ENCODE measurements around the gene RAP1GAP2.

RAP1GAP2 gene

DNA sequence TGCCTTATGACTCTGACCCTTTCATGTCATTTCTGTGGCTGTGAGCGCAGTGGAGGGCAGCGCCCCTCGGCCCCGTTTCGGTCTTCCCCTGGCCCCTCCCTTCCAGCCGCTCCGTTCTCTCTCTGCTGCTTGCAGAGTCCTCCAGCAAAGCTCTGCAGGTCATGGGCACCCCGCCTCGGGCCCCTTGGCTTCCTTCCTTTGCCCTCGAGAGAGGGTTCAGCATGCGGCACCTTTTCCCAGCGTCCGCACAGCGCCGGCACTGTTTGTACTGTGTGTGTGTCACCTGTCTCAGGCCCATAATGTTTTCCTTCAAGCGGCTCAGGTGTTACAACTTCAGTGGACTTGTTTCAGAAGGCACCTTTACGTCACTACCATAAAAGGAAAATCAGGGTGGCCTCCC is 98.5 kb downstream of the RAP1GAP2 start:
- Histone ChIP-seq H3K4me3 (no peak overlapping the region), H3K27ac (no peak overlapping the region)
- DNase-seq (ENCODE audit: low spot score): no peak
- TF ChIP-seq, protein P1, sequence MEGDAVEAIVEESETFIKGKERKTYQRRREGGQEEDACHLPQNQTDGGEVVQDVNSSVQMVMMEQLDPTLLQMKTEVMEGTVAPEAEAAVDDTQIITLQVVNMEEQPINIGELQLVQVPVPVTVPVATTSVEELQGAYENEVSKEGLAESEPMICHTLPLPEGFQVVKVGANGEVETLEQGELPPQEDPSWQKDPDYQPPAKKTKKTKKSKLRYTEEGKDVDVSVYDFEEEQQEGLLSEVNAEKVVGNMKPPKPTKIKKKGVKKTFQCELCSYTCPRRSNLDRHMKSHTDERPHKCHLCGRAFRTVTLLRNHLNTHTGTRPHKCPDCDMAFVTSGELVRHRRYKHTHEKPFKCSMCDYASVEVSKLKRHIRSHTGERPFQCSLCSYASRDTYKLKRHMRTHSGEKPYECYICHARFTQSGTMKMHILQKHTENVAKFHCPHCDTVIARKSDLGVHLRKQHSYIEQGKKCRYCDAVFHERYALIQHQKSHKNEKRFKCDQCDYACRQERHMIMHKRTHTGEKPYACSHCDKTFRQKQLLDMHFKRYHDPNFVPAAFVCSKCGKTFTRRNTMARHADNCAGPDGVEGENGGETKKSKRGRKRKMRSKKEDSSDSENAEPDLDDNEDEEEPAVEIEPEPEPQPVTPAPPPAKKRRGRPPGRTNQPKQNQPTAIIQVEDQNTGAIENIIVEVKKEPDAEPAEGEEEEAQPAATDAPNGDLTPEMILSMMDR (IDR thresholded peaks at IDR 0.05): no peak

DNA sequence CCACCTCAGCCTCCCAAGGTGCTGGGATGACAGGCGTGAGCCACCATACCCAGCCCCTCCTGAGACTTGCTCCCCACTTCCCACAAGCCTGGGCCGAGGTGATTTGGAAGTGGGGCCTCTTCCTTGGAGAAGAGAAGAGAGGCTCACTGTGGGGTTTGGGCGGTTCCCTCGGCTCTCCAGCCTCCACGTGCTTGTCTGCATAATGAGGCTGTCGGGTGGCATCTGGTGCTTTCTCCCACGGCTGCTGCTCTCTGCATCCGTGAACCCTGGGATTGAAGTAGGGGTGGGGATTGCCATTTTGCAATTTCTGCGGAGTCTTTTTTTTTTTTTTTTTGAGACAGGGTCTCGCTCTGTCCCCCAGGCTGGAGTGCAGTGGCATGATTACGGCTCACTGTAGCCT is 101.4 kb downstream of the RAP1GAP2 start:
- DNase-seq (ENCODE audit: low spot score): no peak
- Histone ChIP-seq H3K27ac (no peak overlapping the region), H3K4me3 (no peak overlapping the region)
- TF ChIP-seq, protein P1 (IDR thresholded peaks at IDR 0.05): no peak

DNA sequence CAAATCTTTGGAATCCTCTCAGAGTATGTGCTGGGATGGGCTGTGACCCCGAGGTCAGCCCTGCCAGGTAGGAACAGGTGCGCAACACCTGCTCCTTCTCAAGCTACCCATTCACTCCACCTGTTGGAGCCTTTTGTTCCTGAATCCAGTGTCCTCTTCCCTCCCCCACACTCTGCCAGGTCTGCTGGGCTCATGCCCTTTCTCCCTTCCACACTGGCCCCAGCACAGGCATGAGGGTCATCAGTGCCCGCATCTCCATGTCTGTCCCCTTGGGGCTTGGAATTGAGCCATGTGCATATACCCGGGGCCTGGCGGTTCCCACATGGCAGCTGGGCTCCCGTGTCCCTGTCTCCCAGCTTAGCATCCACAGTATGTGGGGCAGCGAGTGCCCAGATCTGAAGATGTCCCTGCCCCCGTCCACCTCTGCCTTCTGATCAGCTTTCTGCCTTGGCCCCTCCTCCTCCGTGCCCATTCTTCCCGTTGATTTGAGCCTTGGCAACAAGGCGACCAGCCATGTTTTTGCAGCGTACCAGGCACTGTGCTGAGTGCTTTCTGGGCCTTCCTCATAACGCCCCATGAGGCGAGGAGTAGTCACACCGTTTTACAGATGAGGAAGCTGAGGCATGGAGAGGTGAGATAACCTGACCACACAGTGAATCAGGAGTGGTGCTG is 102.2 kb downstream of the RAP1GAP2 start:
- Histone ChIP-seq H3K27ac (no peak overlapping the region), H3K4me3 (no peak overlapping the region)
- no peak for DNase-seq (ENCODE audit: low spot score)
- TF ChIP-seq, protein P1 (IDR thresholded peaks at IDR 0.05): no peak

DNA sequence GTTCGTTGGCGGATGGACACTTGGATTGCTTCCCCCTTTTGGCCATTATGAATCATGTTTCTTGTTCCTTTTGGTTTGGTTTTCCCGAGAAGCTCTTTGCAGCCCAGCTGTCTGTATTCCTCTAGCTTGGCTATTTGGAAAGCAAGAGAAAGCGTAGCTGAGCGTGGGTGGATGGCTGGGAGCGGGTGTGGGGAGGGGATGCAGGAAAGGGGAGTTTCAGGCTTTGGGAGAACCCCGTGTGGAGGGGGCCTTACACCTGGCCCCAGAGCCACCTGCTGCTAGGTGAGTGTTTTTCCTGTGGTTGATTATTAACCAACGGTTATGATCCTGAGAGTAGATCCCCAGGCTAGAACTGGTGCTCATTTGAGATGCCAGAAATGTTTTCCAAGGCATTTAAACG is 103.7 kb downstream of the RAP1GAP2 start:
- Histone ChIP-seq H3K4me3 (no peak overlapping the region), H3K27ac (no peak overlapping the region)
- DNase-seq (ENCODE audit: low spot score): no peak
- TF ChIP-seq, protein P1 (IDR thresholded peaks at IDR 0.05): no peak

DNA sequence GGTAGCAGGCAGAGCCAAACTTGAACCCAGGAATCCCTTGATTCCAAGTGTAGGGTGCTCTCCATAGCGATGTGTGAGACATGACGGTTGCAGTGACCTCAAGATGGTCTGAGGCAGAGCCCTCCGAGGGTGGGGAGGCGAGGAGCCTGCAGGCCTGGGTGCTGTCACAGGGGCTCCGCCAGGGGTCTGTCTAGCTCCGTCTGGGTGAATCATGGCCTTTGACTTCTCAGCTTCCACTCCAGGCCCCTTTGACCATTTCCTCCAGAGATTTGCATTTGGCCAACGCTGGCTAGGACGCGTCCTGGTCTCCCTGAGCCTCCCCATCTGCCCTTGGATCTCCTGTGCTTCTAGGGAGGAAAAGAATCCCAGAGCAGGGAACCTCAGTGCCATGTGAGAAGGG is 104.6 kb downstream of the RAP1GAP2 start:
- TF ChIP-seq, protein P1 (IDR thresholded peaks at IDR 0.05): no peak
- no peak overlapping the region for H3K27ac ChIP-seq
- H3K4me3 ChIP-seq: no peak overlapping the region
- DNase-seq (ENCODE audit: low spot score): no peak

DNA sequence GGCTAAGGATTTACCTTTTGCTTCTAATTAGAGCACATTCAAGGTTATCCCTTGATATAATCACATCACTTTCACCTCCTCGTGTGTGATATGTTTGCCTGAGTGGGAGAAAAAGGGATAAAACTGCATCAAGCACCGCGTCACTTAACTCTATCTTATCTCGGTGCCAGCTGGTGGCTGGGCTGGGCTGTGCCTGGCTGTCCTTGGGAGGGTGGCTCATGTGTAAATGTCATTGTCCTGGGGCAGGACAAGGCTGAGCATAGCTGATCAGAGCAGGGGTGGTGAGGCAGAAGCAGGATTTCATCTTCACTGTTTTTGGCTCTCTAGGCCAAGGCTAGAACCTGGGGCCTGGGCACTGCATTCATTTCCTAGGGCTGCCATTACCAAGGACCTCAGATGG is 105.3 kb downstream of the RAP1GAP2 start:
- TF ChIP-seq, protein P1 (IDR thresholded peaks at IDR 0.05): no peak
- Histone ChIP-seq H3K4me3 (no peak overlapping the region), H3K27ac (no peak overlapping the region)
- no peak for DNase-seq (ENCODE audit: low spot score)

DNA sequence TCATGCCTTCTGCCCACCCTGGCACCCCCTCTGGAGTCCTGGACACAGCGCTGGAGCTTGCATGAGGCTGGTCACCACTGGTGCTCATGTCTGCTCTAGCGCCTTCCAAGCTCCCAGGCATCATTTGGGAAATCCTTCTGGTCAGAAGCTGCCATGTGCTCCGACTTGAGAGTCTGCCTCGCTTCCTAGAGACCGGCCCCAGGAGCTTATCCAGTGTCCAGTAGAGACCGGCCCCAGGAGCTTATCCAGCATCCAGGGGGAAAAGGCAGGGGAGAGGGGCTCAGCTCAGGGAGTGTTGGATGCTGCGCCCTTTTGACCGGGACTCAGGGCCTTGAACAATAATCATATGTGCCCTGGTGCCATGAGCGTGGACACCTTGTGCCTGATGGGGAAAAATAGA is 106.3 kb downstream of the RAP1GAP2 start:
- Histone ChIP-seq H3K4me3 (no peak overlapping the region), H3K27ac (no peak overlapping the region)
- TF ChIP-seq, protein P1 (IDR thresholded peaks at IDR 0.05): no peak
- DNase-seq (ENCODE audit: low spot score): no peak

Data from coronary artery (tissue), 2 donors.